Activated gamma-delta T cell treated with anti-CD3 and anti-CD28 coated beads, Interleukin-2, amount 50 U/mL, for 16 hours (primary cell): ENCODE data around the gene BCO1.

ENCODE experiments used
- DNase-seq: peaks from one replicate; pipeline ENCODE4 v3.0.0-alpha.2; 2020; ENCODE audit warnings: low read depth

BCO1 gene

DNA sequence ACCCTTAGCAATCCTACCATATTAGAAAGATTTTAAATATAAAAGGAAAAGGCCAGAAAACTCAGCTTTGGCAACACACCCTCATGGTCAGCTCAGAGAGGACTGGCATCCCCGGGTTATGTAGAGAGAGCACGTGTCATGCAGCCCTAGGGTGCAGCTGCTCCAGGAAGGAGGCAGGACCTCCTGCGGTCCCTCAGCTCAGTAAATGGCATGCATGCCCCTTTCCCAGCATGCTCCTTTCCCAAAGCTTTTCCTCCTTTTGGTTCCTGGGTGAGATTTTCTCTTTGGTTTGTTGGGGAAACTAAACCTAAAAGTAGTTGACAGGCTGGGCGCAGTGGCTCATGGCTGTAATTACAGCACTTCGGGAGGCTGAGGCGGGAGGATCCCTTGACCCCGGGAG is 80.2 kb downstream of the BCO1 start:
- no peak for DNase-seq

DNA sequence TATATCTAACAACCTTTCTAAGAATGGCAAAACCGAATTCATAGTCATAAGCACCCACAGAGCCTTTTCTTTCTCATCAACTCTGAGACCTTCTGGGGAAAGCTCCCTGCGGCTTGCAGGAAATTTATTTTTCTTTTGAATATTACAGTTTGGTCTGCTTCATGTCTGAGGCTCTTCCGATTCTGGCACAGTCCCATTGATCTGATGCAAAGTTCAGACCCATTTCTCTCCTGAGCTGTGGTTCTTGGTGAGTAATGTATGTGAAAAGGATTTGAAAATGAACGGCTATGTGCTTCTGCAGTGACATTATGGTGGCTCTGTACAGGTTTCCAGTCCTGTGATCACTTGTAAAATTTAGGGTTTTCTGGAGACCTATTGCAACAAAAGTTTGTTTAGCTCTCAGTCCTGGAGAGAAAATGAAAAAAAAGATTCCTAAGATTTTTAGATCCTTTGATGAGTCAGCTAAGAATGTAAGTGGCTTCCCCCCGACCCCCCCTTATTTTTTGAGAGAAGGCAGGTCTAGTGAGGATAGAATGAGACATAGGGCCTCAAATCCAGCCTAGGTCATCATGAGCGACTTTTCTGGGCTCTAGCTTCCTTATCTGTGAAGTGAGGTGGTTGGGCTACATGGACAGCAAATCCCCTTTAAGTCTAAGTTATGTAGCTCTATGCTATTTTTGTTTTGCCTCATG is 80.9 kb downstream of the BCO1 start:
- DNase-seq = no peak

DNA sequence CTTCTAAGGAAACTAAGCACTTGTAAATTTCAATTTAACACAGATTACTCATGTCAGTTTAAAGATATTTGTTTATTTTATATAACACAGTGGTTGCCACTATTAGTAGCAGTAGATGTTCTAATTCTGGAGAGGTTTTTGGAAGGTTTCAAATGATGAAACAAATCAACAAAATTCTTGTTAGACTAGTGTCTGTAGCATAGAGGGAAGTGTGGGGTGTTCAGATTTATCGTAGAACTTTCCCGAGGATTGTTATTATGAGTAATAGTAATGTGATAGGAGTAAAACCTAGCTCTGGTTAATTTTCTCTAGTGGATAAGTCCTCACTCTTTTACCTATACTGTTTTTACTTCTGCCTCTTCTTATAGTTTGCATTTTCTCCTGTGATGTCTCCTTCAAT is 82.5 kb downstream of the BCO1 start:
- DNase-seq = no peak

DNA sequence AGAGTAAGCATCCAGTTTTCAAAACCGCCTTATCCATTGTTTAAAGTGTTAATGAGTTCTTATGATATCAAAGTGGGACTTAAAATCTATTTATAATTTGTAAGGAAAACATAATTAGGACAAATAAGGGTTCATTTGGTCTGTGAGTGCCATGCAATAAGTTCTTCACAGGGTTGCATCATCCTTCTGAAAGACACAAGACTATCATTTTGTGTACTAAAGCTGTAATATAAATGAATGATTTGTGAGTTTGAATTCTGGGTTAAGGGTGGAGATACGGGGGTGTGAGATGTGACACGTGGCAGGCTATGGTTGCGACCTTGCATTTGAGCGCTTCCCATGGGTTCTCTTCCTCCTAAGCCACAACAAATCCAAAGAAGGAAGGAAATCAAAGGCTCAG is 83.0 kb downstream of the BCO1 start:
- no peak for DNase-seq

DNA sequence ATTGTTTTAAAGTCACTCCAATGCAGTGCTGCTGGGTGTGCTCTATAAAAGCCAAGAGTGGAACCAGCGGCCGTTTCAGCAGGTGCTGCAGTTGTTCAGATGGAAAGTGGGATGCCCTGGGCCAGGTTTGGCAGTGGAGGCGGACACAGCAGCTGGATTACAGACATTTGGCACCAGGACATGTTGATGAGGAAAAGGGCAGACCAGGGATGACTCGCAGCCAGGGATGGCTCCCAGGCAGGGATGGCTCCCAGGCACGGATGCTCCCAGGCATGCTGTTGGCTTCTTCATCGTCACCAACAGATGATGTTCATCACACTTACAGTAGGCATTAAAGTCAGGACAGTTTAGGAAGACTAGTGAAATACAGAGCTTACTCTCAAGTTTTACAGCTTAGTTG is 86.3 kb downstream of the BCO1 start:
- no peak for DNase-seq

DNA sequence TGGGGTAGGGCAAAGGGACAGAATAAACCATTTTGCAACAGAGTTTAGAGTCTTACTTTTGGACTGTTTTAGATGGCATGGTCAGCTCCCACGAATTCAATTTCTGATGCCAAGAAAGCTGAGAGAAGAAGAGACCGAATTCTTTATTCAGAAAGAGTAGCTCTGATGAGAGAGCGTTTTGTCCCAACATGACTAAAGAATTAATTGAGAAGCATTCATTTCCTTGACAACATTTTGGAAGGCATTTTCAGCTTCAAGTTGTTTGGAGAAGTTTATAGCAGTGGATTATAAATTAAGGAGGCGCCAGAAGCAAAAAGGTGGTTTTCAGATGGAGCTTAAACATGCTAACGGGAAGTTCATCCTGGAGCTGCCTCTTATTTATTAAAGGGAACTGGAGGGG is 88.5 kb downstream of the BCO1 start:
- DNase-seq = no peak

DNA sequence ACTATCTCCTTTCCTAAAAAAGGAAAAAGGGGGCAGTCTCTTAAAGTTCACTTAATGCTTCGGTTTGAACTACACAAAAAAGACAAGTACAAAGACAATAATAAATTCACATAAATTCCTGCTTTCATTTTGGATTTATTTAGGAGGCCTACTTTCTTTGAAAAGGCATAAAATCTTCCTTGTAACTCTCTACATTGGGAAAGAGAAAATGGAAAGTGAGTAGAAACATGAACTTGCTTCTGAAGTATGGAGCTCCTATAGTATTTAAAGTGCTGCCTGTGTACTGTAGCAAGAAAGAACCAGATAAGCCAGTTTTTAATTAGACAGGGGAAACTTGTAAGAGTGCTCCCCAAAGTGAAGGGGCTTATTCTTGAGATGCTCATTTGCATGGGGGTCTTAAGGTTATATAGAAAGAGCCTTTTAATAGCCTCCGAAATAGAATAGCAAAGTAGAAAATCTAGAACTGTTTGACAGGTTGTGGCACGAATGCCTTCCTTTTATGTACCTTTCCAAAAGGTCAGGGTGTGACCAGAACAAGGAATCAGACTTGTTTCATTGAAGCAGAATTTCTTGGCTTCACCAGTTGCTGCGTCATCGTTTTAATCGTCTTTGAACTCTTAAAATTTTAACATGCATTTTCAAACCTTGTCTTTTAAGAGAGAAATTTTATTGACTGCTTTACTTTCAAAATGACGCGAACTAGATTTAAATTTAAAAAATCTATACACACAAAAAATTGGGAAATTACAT is 89.1 kb downstream of the BCO1 start:
- no peak for DNase-seq

DNA sequence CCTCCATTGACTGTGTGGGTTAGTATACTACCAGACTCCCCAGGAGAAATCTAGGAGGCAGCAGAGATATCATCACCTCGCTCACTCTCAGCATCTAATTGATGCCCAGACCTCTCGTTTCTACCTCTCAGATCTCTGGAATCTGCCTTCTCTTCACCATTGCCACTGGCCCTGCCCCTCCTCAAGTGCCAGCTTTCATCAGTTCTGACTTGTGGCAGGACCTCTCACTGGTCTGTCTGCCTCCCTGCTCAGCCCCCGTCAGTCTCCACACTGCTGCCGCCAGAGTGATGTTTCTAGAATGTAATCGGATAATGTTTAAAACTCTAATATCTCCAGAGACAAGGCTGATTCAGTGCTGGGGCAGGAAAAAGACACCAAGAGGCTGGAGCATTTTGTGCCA is 91.5 kb downstream of the BCO1 start:
- DNase-seq = no peak

DNA sequence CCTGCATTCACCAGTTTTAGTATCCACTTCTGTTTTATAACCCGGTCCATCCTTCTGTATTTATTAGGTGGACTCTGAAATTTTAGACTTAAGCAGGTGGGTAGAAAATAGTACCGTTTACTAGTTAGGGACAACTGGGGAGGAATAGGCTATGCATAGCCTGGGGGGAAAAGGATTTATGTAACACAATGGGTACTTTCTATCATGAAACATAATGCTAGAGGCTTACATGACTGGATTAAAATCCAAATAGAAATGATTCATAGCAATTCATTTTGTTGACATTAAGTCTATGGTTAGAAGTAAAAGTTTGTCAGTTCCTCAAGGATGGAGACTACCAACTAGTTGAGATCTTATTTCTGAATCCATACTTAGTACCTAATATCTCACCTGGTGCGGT is 94.9 kb downstream of the BCO1 start:
- DNase-seq = no peak

DNA sequence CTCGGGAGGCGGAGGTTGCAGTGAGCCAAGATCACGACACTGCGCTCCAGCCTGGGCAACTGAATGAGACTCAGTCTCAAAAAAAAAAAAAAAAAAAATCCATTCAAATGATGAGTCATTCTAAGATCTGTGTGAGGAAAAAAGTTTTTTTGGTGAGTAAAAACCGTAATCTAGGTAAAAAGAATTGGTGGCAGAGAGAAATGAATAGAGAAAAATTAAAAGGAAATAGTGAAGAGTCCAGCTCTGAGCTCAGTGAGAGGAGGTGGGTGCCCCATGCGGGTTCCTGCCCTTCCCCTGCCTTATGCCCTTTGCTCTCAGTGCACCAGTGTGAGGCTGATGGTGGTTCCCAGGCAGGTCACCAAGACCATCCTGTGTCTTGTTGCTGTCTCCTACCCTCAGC is 97.2 kb downstream of the BCO1 start:
- DNase-seq = no peak

DNA sequence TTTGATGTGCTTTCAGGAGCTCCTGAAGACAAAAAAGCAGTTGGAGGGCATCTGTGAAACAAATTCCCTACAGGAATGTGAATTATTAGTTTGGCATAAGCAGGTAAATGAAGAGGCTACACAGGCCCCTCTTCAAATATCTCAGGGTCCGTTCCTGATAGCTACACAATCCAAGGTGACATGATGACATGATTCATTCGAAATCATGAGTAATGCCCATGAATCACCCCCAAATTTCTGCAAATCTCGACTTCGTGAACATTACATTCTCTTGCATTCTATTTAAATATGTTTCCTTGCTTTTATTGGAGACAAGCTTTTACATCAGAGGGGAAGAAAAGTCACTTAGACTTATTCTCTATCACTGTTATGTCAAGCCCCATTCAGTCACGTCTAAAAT is 98.6 kb downstream of the BCO1 start:
- DNase-seq = no peak
